ENCODE data around the gene MYO7A. TPM values are rescaled to one million over a fixed set of nuclear protein-coding genes. Genes with fewer than 3 reads are reported as not detected.

MYO7A gene
- total and polyA plus RNA-seq, 2 of the 8 experiments (the other 6 are each of a cell fraction or from before 2014, with no cell fraction given) = 1.5 to 1.9 TPM

DNA sequence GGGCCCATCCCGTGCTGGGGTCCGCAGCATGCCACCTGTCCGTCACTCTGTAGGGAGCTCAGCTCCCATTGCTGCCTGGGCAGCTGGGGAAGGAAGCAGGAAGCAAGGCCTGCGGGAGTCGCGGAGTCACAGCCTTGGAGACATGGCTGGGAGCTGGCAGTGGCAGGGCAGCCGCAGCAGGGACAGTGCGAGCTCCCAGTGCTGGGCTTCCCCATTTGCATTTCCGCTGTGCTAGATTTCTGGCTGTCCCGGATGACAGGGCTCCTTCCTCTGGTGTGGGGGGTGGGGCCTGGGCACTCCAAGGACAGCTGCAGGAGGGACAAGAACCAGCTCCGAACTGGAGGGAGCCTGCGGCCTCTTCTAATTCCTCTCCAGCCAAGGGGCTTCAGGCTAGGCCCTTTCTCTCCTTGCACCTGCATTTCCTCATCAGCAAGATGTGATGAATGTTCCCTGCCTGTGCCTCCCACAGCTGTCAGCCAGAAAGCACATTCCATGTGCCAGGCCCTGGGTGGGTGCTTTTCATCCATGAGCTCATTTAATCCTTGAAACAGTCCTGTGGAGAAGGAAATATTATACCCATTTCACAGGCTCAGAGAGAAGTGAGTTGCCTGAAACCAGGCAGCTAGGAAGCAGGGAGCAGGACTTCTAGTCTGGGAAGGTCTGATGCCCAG, 48.0 kb downstream of the MYO7A start:
- Histone ChIP-seq H3K4me2 (ENCODE audit: insufficient read depth in 1 of 2, low read depth in 2 of 2, low read length in 2 of 2) (peak overlapping the region; percentile 4 to 43; a peak in 2 of 4 replicates), H2BK120ac (replicated peaks; ENCODE audit: low read depth, low read length) (peak overlapping the region; percentile 82), H3K4ac (replicated peaks; ENCODE audit: insufficient read length, low read depth, low read length) (peak overlapping the region; percentile 40), H2BK12ac (ENCODE audit: low read depth, low read length) (peak overlapping the region; percentile 95; the same call in 1 of the 2 replicates), H2AK5ac (ENCODE audit: low read depth, low read length) (peak overlapping the region; percentile 32; the same call in 1 of the 2 replicates), H3K23ac (ENCODE audit: insufficient read length) (no peak overlapping the region), H3K27me3 (replicated peaks in 1 of 4; ENCODE audit: control insufficient read depth in 3 of 4, extremely low read depth in 1 of 4, insufficient read depth in 3 of 4, low read length in 3 of 4) (peaks cover 0 to 3% (median 0%) of the 10 kb centered on the region in 4 experiments; a peak in 1 of 7 replicates), H4K91ac (replicated peaks; ENCODE audit: insufficient read length, low read length) (peak overlapping the region; percentile 84), H3K9ac (replicated peaks in 1 of 4; ENCODE audit: extremely low read depth in 1 of 4, low read depth in 3 of 4, low read length in 3 of 4) (no peak overlapping the region), H4K8ac (ENCODE audit: extremely low read depth, insufficient read depth, low read length) (peak overlapping the region; percentile 77), H3K4me1 (replicated peaks in 1 of 4; ENCODE audit: control insufficient read depth in 3 of 4, insufficient read depth in 4 of 4, low read length in 3 of 4) (peaks cover 18 to 50% (median 27%) of the 10 kb centered on the region in 4 experiments), H3K79me2 (ENCODE audit: control insufficient read depth in 1 of 2, insufficient read depth in 2 of 2, low read length in 2 of 2) (no peaks in the 10 kb centered on the region), H4K20me1 (replicated peaks in 1 of 2; ENCODE audit: control insufficient read depth in 1 of 2, insufficient read depth in 2 of 2, low read length in 2 of 2) (no peaks in the 10 kb centered on the region), H3K27ac (ENCODE audit: low read depth, low read length) (0 out of 2 replicates have a peak overlapping the region, but pooled peaks have one; percentile 30), H3K56ac (replicated peaks; ENCODE audit: insufficient read length, low read depth, low read length) (no peak overlapping the region), H2BK15ac (ENCODE audit: low read length) (peak overlapping the region; percentile 84; the same call in 1 of the 2 replicates), H2AFZ (ENCODE audit: low read length) (no peak overlapping the region; the same call in 1 of the 2 replicates), H3K18ac (ENCODE audit: extremely low read depth, low read length) (peak overlapping the region; percentile 85), H3K23me2 (ENCODE audit: low read depth, low read length) (peaks cover 4% of the 10 kb centered on the region; the same call in 1 of the 2 replicates), H2BK5ac (ENCODE audit: low read depth, low read length) (peak overlapping the region; percentile 93; the same call in 1 of the 2 replicates), H3K36me3 (ENCODE audit: control insufficient read depth in 2 of 4, insufficient read depth in 4 of 4, low read length in 3 of 4) (no peaks in the 10 kb centered on the region), H4K5ac (ENCODE audit: insufficient read length, low read depth, low read length) (peak overlapping the region; percentile 31), H3K4me3 (ENCODE audit: extremely low read depth in 1 of 4, insufficient read depth in 2 of 4, low read depth in 3 of 4, low read length in 4 of 4) (no peak overlapping the region), H3K14ac (ENCODE audit: insufficient read length) (no peak overlapping the region), H3K79me1 (ENCODE audit: low read depth, low read length) (no peaks in the 10 kb centered on the region), H3K9me3 (ENCODE audit: insufficient read depth in 2 of 2, low read depth in 1 of 2, low read length in 1 of 2) (no peaks in the 10 kb centered on the region), H2BK20ac (ENCODE audit: low read length) (peak overlapping the region; percentile 89; the same call in 1 of the 2 replicates)
- peak in 1 of 2 experiments; percentile 73 for DNase-seq (ENCODE audit: low read depth in 1 of 2, low spot score in 2 of 2)
- ChIA-PET CTCF (ENCODE audit: partially characterized antibody) (interaction anchor here (0.6 to 15.1 kb wide), 12 partner anchors 13 to 298 kb away, joined by 3 to 187 read pairs (median 4); partner anchors contain the start of gene MYO7A), POLR2A (ENCODE audit: partially characterized antibody) (interaction anchor here (0.9 to 3.8 kb wide), 4 partner anchors 10 to 28 kb away, joined by 4 to 14 read pairs (median 4); no protein-coding TSS in a partner anchor)
- 25% methylated on average over 12 of the region's 12 CpGs; no CpG with 5 or more reads in 1 of the 2 experiments for WGBS, 2 experiments (ENCODE audit: extremely low coverage in 1 of 2, insufficient coverage in 1 of 2, insufficient read length in 1 of 2, insufficient replicate concordance in 2 of 2, low coverage in 1 of 2, low lambda C conversion rate in 2 of 2, missing lambda C conversion rate in 1 of 2)
- FAIRE-seq = no peak
- TF ChIP-seq CBX8 (IDR thresholded peaks at IDR 0.05; ENCODE audit: borderline replicate concordance, low read depth, low read length) = no peak
